ENCODE data around the gene PMFBP1. TPM values are rescaled to one million over a fixed set of nuclear protein-coding genes. Genes with fewer than 3 reads are reported as not detected.

The PMFBP1 gene
- total RNA-seq, 1 experiment from 2014 or later: 5.6 TPM

- ChIA-PET RAD21 (ENCODE audit: low non-redundant PET in 1 of 2, low total read pairs in 2 of 2, uncharacterized antibody in 2 of 2, unreplicated experiment in 2 of 2) (no interaction called here), CTCF (no interaction called here)
Measured at GRCh38 chr16:72105978-72106377, 66.0 kb downstream of the PMFBP1 start.

GRCh38 chr16:72104905-72105304, 67.0 kb downstream of the PMFBP1 start:
- Histone ChIP-seq H3K9me3 (ENCODE audit: control insufficient read depth in 1 of 2, insufficient read depth in 1 of 2, low read depth in 1 of 2, low read length in 2 of 2) (no peaks in the 10 kb centered on the region), H3K9me2 (ENCODE audit: insufficient read depth) (no peaks in the 10 kb centered on the region), H3K27me3 (ENCODE audit: insufficient read depth, low read length) (no peaks in the 10 kb centered on the region), H3K36me3 (ENCODE audit: control insufficient read depth in 1 of 2, insufficient read depth in 2 of 2, low read length in 2 of 2) (peaks cover 57 to 67% of the 10 kb centered on the region in 2 experiments), H2AFZ (ENCODE audit: low read depth, low read length, poor library complexity, severe bottlenecking) (no peak overlapping the region), H3K4me2 (ENCODE audit: low read length) (no peak overlapping the region), H4K20me1 (ENCODE audit: insufficient read depth) (no peaks in the 10 kb centered on the region), H3K27ac (ENCODE audit: low read depth, low read length) (no peak overlapping the region), H3K9ac (ENCODE audit: low read length) (no peak overlapping the region), H3K4me3 (replicated peaks in 1 of 2; ENCODE audit: low read depth in 1 of 2, low read length in 2 of 2) (no peak overlapping the region), H3K4me1 (ENCODE audit: control insufficient read depth in 1 of 2, insufficient read depth in 2 of 2, low read length in 2 of 2) (no peaks in the 10 kb centered on the region), H3K79me2 (ENCODE audit: insufficient read depth, low read length) (no peaks in the 10 kb centered on the region)
- CTCF ChIA-PET: no interaction called here
- intact Hi-C loops (cut with micrococcal nuclease): no loop called here
- RAD21 ChIA-PET (ENCODE audit: low non-redundant PET in 1 of 2, low total read pairs in 2 of 2, uncharacterized antibody in 2 of 2, unreplicated experiment in 2 of 2): no interaction called here
- TF ChIP-seq JUND (IDR thresholded peaks at IDR 0.05): no peak
- TF ChIP-seq ELF1 (IDR thresholded peaks at IDR 0.05; ENCODE audit: borderline replicate concordance, low read depth): no peak
- no peak for TF ChIP-seq SP1 (IDR thresholded peaks at IDR 0.05; ENCODE audit: low read depth)
- TF ChIP-seq SRF (IDR thresholded peaks at IDR 0.05; ENCODE audit: low read depth): no peak
- no peak for TF ChIP-seq YY1 (IDR thresholded peaks at IDR 0.05; ENCODE audit: extremely low read depth, insufficient replicate concordance, low read depth, low read length)
- TF ChIP-seq ATF3 (IDR thresholded peaks at IDR 0.05): no peak
- TF ChIP-seq POLR2A (IDR thresholded peaks at IDR 0.05; ENCODE audit: borderline replicate concordance, extremely low read depth, insufficient read depth, insufficient read length): no peak
- DNase-seq (ENCODE audit: low read depth, low spot score): no peak
- no peak for ATAC-seq
- POLR2A ChIA-PET: no interaction called here
- no TSS peak for BruUV-seq (replicated peaks)

More at GRCh38 chr16:72105978-72106377, 66.0 kb downstream of the PMFBP1 start:
- DNase-seq (ENCODE audit: low read depth, low spot score) (no peak), ATAC-seq (no peak)
- H4K20me1 ChIP-seq (ENCODE audit: insufficient read depth): no peaks in the 10 kb centered on the region
- H3K79me2 ChIP-seq (ENCODE audit: insufficient read depth, low read length): no peaks in the 10 kb centered on the region
- no peaks in the 10 kb centered on the region for H3K9me2 ChIP-seq (ENCODE audit: insufficient read depth)
- POLR2A ChIA-PET: no interaction called here
- no peak overlapping the region for H2AFZ ChIP-seq (ENCODE audit: low read depth, low read length, poor library complexity, severe bottlenecking)
- no peaks in the 10 kb centered on the region for H3K4me1 ChIP-seq (ENCODE audit: control insufficient read depth in 1 of 2, insufficient read depth in 2 of 2, low read length in 2 of 2)
- no peak overlapping the region for H3K27ac ChIP-seq (ENCODE audit: low read depth, low read length)
- BruUV-seq (replicated peaks): no TSS peak
- H3K4me2 ChIP-seq (ENCODE audit: low read length): no peak overlapping the region
- no peak overlapping the region for H3K9ac ChIP-seq (ENCODE audit: low read length)
- H3K27me3 ChIP-seq (ENCODE audit: insufficient read depth, low read length): no peaks in the 10 kb centered on the region
- H3K4me3 ChIP-seq (replicated peaks in 1 of 2; ENCODE audit: low read depth in 1 of 2, low read length in 2 of 2): no peak overlapping the region
- intact Hi-C loops (cut with micrococcal nuclease): no loop called here
- H3K9me3 ChIP-seq (ENCODE audit: control insufficient read depth in 1 of 2, insufficient read depth in 1 of 2, low read depth in 1 of 2, low read length in 2 of 2): no peaks in the 10 kb centered on the region
- H3K36me3 ChIP-seq (ENCODE audit: control insufficient read depth in 1 of 2, insufficient read depth in 2 of 2, low read length in 2 of 2): peaks cover 50 to 64% of the 10 kb centered on the region in 2 experiments
- TF ChIP-seq, protein P1, sequence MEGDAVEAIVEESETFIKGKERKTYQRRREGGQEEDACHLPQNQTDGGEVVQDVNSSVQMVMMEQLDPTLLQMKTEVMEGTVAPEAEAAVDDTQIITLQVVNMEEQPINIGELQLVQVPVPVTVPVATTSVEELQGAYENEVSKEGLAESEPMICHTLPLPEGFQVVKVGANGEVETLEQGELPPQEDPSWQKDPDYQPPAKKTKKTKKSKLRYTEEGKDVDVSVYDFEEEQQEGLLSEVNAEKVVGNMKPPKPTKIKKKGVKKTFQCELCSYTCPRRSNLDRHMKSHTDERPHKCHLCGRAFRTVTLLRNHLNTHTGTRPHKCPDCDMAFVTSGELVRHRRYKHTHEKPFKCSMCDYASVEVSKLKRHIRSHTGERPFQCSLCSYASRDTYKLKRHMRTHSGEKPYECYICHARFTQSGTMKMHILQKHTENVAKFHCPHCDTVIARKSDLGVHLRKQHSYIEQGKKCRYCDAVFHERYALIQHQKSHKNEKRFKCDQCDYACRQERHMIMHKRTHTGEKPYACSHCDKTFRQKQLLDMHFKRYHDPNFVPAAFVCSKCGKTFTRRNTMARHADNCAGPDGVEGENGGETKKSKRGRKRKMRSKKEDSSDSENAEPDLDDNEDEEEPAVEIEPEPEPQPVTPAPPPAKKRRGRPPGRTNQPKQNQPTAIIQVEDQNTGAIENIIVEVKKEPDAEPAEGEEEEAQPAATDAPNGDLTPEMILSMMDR (IDR thresholded peaks at IDR 0.05 in 2 of 3, conservative IDR thresholded peaks at IDR 0.05 in 1 of 3; ENCODE audit: borderline replicate concordance in 1 of 3, insufficient read depth in 1 of 3, low read depth in 2 of 3, low read length in 2 of 3): no peak

All from HCT116 (cell line).